Measurements from ENCODE around the gene SLC46A2.

The SLC46A2 gene

DNA sequence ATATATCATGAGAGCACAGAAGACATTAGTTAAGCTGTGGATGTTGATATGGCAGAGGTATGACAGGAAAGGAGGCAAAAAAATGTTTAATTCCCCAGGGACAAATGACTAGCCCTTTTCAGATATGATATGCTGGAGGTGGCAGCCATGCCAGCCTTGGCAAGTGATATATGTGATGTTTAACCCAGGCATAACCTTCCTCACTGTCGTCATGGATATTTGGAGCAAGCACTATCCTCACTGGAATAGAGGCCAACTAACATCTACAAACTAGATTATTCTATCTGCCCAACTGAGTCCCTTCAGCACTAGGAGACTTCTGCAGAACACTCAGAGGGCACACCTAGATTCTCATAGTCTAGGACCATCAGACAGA is 27.3 kb upstream of the SLC46A2 start:
- no peak for DNase-seq
- in situ Hi-C loops (cut with HindIII; ENCODE audit: low pct_ligation_motif_present, low sequenced_read_pairs) = no loop called here
- Histone ChIP-seq H3K36me3 (replicated peaks) (no peaks in the 10 kb centered on the region), H3K27me3 (replicated peaks) (no peaks in the 10 kb centered on the region), H3K4me3 (ENCODE audit: low read depth, low read length) (no peak overlapping the region), H3K27ac (no peak overlapping the region)
- TF ChIP-seq, protein P1, sequence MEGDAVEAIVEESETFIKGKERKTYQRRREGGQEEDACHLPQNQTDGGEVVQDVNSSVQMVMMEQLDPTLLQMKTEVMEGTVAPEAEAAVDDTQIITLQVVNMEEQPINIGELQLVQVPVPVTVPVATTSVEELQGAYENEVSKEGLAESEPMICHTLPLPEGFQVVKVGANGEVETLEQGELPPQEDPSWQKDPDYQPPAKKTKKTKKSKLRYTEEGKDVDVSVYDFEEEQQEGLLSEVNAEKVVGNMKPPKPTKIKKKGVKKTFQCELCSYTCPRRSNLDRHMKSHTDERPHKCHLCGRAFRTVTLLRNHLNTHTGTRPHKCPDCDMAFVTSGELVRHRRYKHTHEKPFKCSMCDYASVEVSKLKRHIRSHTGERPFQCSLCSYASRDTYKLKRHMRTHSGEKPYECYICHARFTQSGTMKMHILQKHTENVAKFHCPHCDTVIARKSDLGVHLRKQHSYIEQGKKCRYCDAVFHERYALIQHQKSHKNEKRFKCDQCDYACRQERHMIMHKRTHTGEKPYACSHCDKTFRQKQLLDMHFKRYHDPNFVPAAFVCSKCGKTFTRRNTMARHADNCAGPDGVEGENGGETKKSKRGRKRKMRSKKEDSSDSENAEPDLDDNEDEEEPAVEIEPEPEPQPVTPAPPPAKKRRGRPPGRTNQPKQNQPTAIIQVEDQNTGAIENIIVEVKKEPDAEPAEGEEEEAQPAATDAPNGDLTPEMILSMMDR (IDR thresholded peaks at IDR 0.05; ENCODE audit: low read depth, low read length, missing control alignments) = no peak

DNA sequence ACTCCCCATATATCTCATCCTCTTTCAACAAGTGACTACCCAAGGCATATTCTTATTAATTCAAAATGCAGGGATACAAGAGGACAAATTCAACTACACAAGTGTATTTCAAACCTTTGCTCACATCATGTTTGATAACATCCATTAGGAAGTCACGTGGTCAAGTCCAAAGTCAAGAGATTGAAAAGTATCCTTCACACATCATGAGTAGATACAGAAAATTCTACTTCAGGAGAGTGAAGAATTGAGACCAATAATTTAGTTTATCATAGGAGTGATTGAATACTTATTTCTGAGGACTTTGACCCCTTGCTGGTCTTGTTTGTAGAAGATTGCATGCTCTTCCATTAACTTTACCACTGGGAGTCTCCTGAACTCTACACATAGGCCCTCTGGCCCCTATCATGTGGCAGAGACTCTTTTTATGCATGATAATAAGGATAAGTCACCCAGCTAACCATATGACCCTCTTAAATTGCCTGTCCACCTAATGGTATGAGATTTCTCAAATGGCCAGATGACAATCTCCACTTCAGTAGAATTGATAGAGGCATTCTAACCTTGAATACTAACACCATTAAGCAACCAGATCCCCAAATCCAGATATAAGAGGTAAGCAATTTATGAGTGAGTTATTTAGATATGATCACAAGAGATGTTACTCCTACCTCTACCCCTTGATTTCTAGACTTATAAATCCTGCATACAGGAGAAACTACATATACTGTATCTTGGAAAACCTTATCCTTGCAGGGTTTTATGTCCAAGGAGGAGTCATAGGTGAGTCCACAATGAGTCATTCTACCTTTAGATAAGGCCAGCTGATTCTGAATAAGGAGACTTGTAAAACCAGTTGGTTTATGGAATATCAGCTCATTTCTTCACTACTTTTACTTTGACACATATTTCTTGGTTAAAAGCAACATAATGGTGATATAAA is 26.6 kb upstream of the SLC46A2 start:
- in situ Hi-C loops (cut with HindIII; ENCODE audit: low pct_ligation_motif_present, low sequenced_read_pairs) = no loop called here
- TF ChIP-seq, protein P1 (IDR thresholded peaks at IDR 0.05; ENCODE audit: low read depth, low read length, missing control alignments) = no peak
- no peak overlapping the region for H3K27ac ChIP-seq
- no peaks in the 10 kb centered on the region for H3K36me3 ChIP-seq (replicated peaks)
- no peaks in the 10 kb centered on the region for H3K27me3 ChIP-seq (replicated peaks)
- no peak overlapping the region for H3K4me3 ChIP-seq (ENCODE audit: low read depth, low read length)
- DNase-seq = no peak

DNA sequence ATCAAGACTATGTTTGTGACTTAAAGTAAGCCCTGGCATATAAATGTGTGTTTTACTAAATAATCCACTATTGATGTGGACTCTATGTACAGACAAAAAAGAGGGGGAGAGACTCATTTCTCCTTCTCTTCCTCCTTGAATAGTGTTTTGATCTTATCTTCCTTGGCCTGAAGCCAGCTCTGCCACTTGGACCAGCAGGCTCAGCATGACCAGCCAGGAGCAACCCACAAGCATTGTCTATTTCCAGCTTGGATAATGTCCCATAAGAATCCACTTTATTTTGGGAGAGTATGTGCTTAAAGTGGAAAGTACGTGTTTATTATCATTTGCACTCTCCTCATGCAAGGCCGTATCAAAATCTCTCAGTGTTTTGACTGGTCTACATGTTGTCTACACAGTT is 23.8 kb upstream of the SLC46A2 start:
- Histone ChIP-seq H3K4me3 (ENCODE audit: low read depth, low read length) (no peak overlapping the region), H3K27me3 (replicated peaks) (no peaks in the 10 kb centered on the region), H3K27ac (no peak overlapping the region), H3K36me3 (replicated peaks) (no peaks in the 10 kb centered on the region)
- TF ChIP-seq, protein P1 (IDR thresholded peaks at IDR 0.05; ENCODE audit: low read depth, low read length, missing control alignments) = no peak
- in situ Hi-C loops (cut with HindIII; ENCODE audit: low pct_ligation_motif_present, low sequenced_read_pairs) = no loop called here
- DNase-seq = no peak

DNA sequence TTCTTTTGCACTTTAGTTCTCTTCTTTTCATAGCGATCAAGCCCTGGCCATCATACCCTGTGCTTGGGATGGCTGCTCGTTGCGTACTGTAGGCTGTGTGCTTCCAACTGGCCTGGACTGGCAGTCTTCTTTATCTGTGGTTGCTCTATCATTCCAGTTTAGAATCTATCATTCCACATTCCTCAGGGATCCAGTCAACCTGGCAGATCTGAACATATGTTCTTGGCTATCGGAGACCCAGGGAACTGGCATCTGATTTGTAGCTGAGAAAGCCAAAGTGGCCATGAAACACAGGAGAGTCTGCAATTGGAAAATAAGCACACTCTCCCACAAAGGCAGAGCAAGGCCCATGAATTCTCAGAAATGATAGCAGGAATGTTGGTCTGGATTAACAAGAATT is 22.6 kb upstream of the SLC46A2 start:
- Histone ChIP-seq H3K27ac (no peak overlapping the region), H3K27me3 (replicated peaks) (no peaks in the 10 kb centered on the region), H3K36me3 (replicated peaks) (no peaks in the 10 kb centered on the region), H3K4me3 (ENCODE audit: low read depth, low read length) (no peak overlapping the region)
- DNase-seq = no peak
- TF ChIP-seq, protein P1 (IDR thresholded peaks at IDR 0.05; ENCODE audit: low read depth, low read length, missing control alignments) = no peak
- in situ Hi-C loops (cut with HindIII; ENCODE audit: low pct_ligation_motif_present, low sequenced_read_pairs) = no loop called here

DNA sequence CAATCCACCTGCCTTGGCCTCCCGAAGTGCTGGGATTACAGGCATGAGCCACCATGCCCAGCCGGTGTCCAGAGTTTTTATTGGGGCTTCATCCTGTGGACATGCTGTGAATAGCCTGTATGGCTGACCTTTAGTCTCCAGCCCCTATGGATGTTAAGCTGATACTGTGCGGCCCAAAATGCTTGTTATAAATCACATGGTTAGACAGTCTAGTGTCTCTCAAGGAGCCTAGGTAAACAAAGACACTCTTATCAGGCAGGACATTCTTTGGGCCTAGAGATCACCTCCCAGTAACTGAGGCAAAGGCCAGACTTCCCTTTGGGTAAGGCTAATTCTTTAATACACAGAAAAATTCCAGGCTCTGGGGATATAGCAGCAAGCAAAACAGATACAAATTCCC is 22.0 kb upstream of the SLC46A2 start:
- in situ Hi-C loops (cut with HindIII; ENCODE audit: low pct_ligation_motif_present, low sequenced_read_pairs) = no loop called here
- no peak for DNase-seq
- Histone ChIP-seq H3K27me3 (replicated peaks) (no peaks in the 10 kb centered on the region), H3K27ac (no peak overlapping the region), H3K36me3 (replicated peaks) (no peaks in the 10 kb centered on the region), H3K4me3 (ENCODE audit: low read depth, low read length) (no peak overlapping the region)
- TF ChIP-seq, protein P1 (IDR thresholded peaks at IDR 0.05; ENCODE audit: low read depth, low read length, missing control alignments) = no peak

Data from brain microvascular endothelial cell (primary cell).